Glutamatergic neuron (in vitro differentiated cells): ENCODE results near the gene FOSB. TPM values are rescaled to one million over a fixed set of nuclear protein-coding genes. Genes with fewer than 3 reads are reported as not detected.

Experiments used
- DNase-seq: peaks from one replicate; pipeline ENCODE4 v3.0.0; 2022
- H3K27ac Mint-ChIP-seq: one replicate; pipeline ENCODE4 v1.8.0; 2020; ENCODE audit warnings: mild to moderate bottlenecking, mixed read lengths, inconsistent platforms; ENCODE audit not compliant: unreplicated experiment
- H3K27me3 Mint-ChIP-seq: one replicate; pipeline ENCODE4 v1.8.0; 2020; ENCODE audit warnings: mild to moderate bottlenecking, moderate library complexity, mixed read lengths, inconsistent platforms; ENCODE audit not compliant: unreplicated experiment
- H3K36me3 Mint-ChIP-seq: one replicate; pipeline ENCODE4 v1.8.0; 2020; ENCODE audit warnings: mild to moderate bottlenecking, mixed read lengths, inconsistent platforms; ENCODE audit not compliant: unreplicated experiment
- H3K4me1 Mint-ChIP-seq: one replicate; pipeline ENCODE4 v1.8.0; 2020; ENCODE audit warnings: mild to moderate bottlenecking, low read depth, mixed read lengths, inconsistent platforms; ENCODE audit not compliant: unreplicated experiment
- H3K4me3 Mint-ChIP-seq: one replicate; pipeline ENCODE4 v1.8.0; 2020; ENCODE audit warnings: mild to moderate bottlenecking, mixed read lengths, inconsistent platforms; ENCODE audit not compliant: unreplicated experiment
- H3K9me3 Mint-ChIP-seq: one replicate; pipeline ENCODE4 v1.8.0; 2020; ENCODE audit warnings: mild to moderate bottlenecking, moderate library complexity, mixed read lengths, inconsistent platforms; ENCODE audit not compliant: unreplicated experiment
- CTCF ChIP-seq: fragments of 200-600 bp; sonication (generic); IDR thresholded peaks from one replicate; pipeline ENCODE4 v1.5.0; 2021; ENCODE audit not compliant: partially characterized antibody, unreplicated experiment
- total RNA-seq: library from RNA; stranded (reverse); fragmentation: NEBNext Ultra II Directional; extraction: Animal tissue kit (Norgen Biotek cat#: 25700); gene quantifications from one replicate; pipeline ENCODE4 v1.2.1, GENCODE V29; 2021; ENCODE audit not compliant: unreplicated experiment

The FOSB gene
- total RNA-seq, 1 donor from 2014 or later, result not detected

GRCh38 chr19:45446295-45446694 lies 21.5 kb upstream of the FOSB start:
- no peak for DNase-seq
- Mint-ChIP-seq H3K27me3 (peaks cover 20% of the 10 kb centered on the region), H3K4me3 (no peak overlapping the region), H3K36me3 (no peaks in the 10 kb centered on the region), H3K4me1 (peaks cover 4% of the 10 kb centered on the region), H3K27ac (no peak overlapping the region), H3K9me3 (peaks cover 4% of the 10 kb centered on the region)
- TF ChIP-seq CTCF, result no peak

GRCh38 chr19:45446944-45447343 lies 20.9 kb upstream of the FOSB start:
- no peak for TF ChIP-seq CTCF

GRCh38 chr19:45448425-45448756 lies 19.4 kb upstream of the FOSB start:
- Mint-ChIP-seq H3K4me3 (no peak overlapping the region), H3K36me3 (no peaks in the 10 kb centered on the region), H3K27me3 (peaks cover 23% of the 10 kb centered on the region), H3K27ac (peak overlapping the region; percentile 9), H3K9me3 (peaks cover 4% of the 10 kb centered on the region), H3K4me1 (peaks cover 5% of the 10 kb centered on the region)
- no peak for DNase-seq
- TF ChIP-seq CTCF, result no peak

More at GRCh38 chr19:45446944-45447343, 20.9 kb upstream of the FOSB start:
- H3K36me3 Mint-ChIP-seq, result no peaks in the 10 kb centered on the region
- no peak for DNase-seq
- H3K4me1 Mint-ChIP-seq, result peaks cover 7% of the 10 kb centered on the region
- H3K9me3 Mint-ChIP-seq, result peaks cover 4% of the 10 kb centered on the region
- peaks cover 21% of the 10 kb centered on the region for H3K27me3 Mint-ChIP-seq
- no peak overlapping the region for H3K4me3 Mint-ChIP-seq
- no peak overlapping the region for H3K27ac Mint-ChIP-seq

- H3K27me3 Mint-ChIP-seq, result peaks cover 21% of the 10 kb centered on the region
- no peak overlapping the region for H3K4me3 Mint-ChIP-seq
- peaks cover 5% of the 10 kb centered on the region for H3K4me1 Mint-ChIP-seq
- TF ChIP-seq CTCF, result no peak
- no peak for DNase-seq
- H3K27ac Mint-ChIP-seq, result no peak overlapping the region
- H3K9me3 Mint-ChIP-seq, result peaks cover 4% of the 10 kb centered on the region
- no peaks in the 10 kb centered on the region for H3K36me3 Mint-ChIP-seq
These were observed 18.9 kb upstream of the FOSB start for GRCh38 chr19:45448887-45449299.

GRCh38 chr19:45450012-45450333 lies 17.8 kb upstream of the FOSB start:
- peaks cover 4% of the 10 kb centered on the region for H3K9me3 Mint-ChIP-seq
- H3K27me3 Mint-ChIP-seq, result peaks cover 17% of the 10 kb centered on the region
- H3K36me3 Mint-ChIP-seq, result no peaks in the 10 kb centered on the region
- peaks cover 5% of the 10 kb centered on the region for H3K4me1 Mint-ChIP-seq
- DNase-seq, result no peak
- no peak for TF ChIP-seq CTCF
- H3K4me3 Mint-ChIP-seq, result peak overlapping the region; percentile 85
- no peak overlapping the region for H3K27ac Mint-ChIP-seq
